Trophoblast cell (in vitro differentiated cells and primary cell): ENCODE measurements around the gene SUFU.

Experiments used
- DNase-seq, 2 donors: peaks; one replicate each; pipeline ENCODE4 v3.0.0-alpha.2; 2016
- H2AFZ ChIP-seq: 2 replicates; pipeline ENCODE4 v1.6.1; 2013; ENCODE audit warnings: low read length, moderate library complexity, mild to moderate bottlenecking; ENCODE audit not compliant: insufficient read depth, poor library complexity
- H2AK5ac ChIP-seq: 2 replicates; pipeline ENCODE4 v1.6.1; 2013; ENCODE audit warnings: mild to moderate bottlenecking, low read length
- H2BK120ac ChIP-seq: 2 replicates; pipeline ENCODE4 v1.6.1; 2013; ENCODE audit warnings: low read length, mild to moderate bottlenecking, moderate library complexity; ENCODE audit not compliant: insufficient read depth, poor library complexity
- H2BK12ac ChIP-seq: 2 replicates; pipeline ENCODE4 v1.6.1; 2013; ENCODE audit warnings: mild to moderate bottlenecking, low read length, moderate library complexity
- H2BK5ac ChIP-seq: 2 replicates; pipeline ENCODE4 v1.6.1; 2013; ENCODE audit warnings: low read length, low read depth, moderate library complexity, mild to moderate bottlenecking; ENCODE audit not compliant: poor library complexity
- H3K14ac ChIP-seq: 2 replicates; pipeline ENCODE4 v1.6.1; 2013; ENCODE audit warnings: mild to moderate bottlenecking, low read length
- H3K18ac ChIP-seq: 2 replicates; pipeline ENCODE4 v1.6.1; 2013; ENCODE audit warnings: mild to moderate bottlenecking, low read length
- H3K23ac ChIP-seq: 2 replicates; pipeline ENCODE4 v1.6.1; 2013; ENCODE audit warnings: low read length
- H3K27ac ChIP-seq: 2 replicates; pipeline ENCODE4 v1.5.1; 2013; ENCODE audit warnings: low read depth, mild to moderate bottlenecking, inconsistent platforms, low read length, moderate library complexity
- H3K27me3 ChIP-seq: 2 replicates; pipeline ENCODE4 v1.6.1; 2013; ENCODE audit warnings: inconsistent platforms, mild to moderate bottlenecking, low read length, moderate library complexity; ENCODE audit not compliant: insufficient read depth
- H3K36me3 ChIP-seq, 2 experiments: 1 replicate in 1 of 2; 2 replicates in 1 of 2; pipeline ENCODE4 v1.6.1; 2013; ENCODE audit warnings: low read length in 2 of 2, mild to moderate bottlenecking in 2 of 2, moderate library complexity in 1 of 2; ENCODE audit not compliant: insufficient read depth in 2 of 2, control insufficient read depth in 1 of 2
- H3K4ac ChIP-seq: 2 replicates; pipeline ENCODE4 v1.6.1; 2013; ENCODE audit warnings: low read depth, mild to moderate bottlenecking, low read length, moderate library complexity
- H3K4me1 ChIP-seq, 2 experiments: 1 replicate in 1 of 2; 2 replicates in 1 of 2; pipeline ENCODE4 v1.6.1; 2013; ENCODE audit warnings: low read length in 2 of 2, mild to moderate bottlenecking in 2 of 2, moderate library complexity in 1 of 2; ENCODE audit not compliant: insufficient read depth in 2 of 2, control insufficient read depth in 1 of 2
- H3K4me2 ChIP-seq: 2 replicates; pipeline ENCODE4 v1.6.1; 2013; ENCODE audit warnings: inconsistent platforms, mild to moderate bottlenecking, low read length, moderate library complexity
- H3K4me3 ChIP-seq: 2 replicates; pipeline ENCODE4 v1.5.1; 2013; ENCODE audit warnings: mild to moderate bottlenecking, low read depth, low read length, inconsistent platforms
- H3K79me1 ChIP-seq: one replicate; pipeline ENCODE4 v1.6.1; 2013; ENCODE audit warnings: low read length
- H3K79me2 ChIP-seq: 2 replicates; pipeline ENCODE4 v1.6.1; 2013; ENCODE audit warnings: low read length, mild to moderate bottlenecking; ENCODE audit not compliant: control insufficient read depth, insufficient read depth, poor library complexity
- H3K9ac ChIP-seq: 2 replicates; pipeline ENCODE4 v1.6.1; 2013; ENCODE audit warnings: mild to moderate bottlenecking, low read length
- H3K9me3 ChIP-seq: 2 replicates; pipeline ENCODE4 v1.6.1; 2013; ENCODE audit warnings: low read depth, mild to moderate bottlenecking, control low read depth, inconsistent platforms, low read length; ENCODE audit not compliant: insufficient read depth
- H4K12ac ChIP-seq: 2 replicates; pipeline ENCODE4 v1.6.1; 2013; ENCODE audit warnings: low read depth, mild to moderate bottlenecking, low read length, moderate library complexity
- H4K8ac ChIP-seq: 2 replicates; pipeline ENCODE4 v1.6.1; 2013; ENCODE audit warnings: low read depth, mild to moderate bottlenecking, low read length, moderate library complexity
- H4K91ac ChIP-seq: one replicate; pipeline ENCODE4 v1.6.1; 2013; ENCODE audit warnings: low read depth, mild to moderate bottlenecking, low read length, moderate library complexity
- WGBS: extraction: QIAGEN DNeasy Blood & Tissue Kit; methylation state at CpG from one replicate; pipeline ENCODE4 v1.1.7; 2013; ENCODE audit warnings: missing lambda C conversion rate; ENCODE audit not compliant: insufficient read length, insufficient coverage; ENCODE audit errors: extremely low coverage; 5-methylcytosine and 5-hydroxymethylcytosine counted together

SUFU gene

GRCh38 chr10:102648889-102649796 lies 145.4 kb downstream of the SUFU start:
- WGBS: no CpG with 5 or more reads among the region's 25 CpGs
- no peak overlapping the region for H3K9ac ChIP-seq
- H3K14ac ChIP-seq: peak overlapping the region; percentile 34
- H2AFZ ChIP-seq: peak overlapping the region; percentile 8
- H3K9me3 ChIP-seq: no peaks in the 10 kb centered on the region
- peak overlapping the region; percentile 29 for H3K4ac ChIP-seq
- peak overlapping the region; percentile 74 for H3K18ac ChIP-seq
- H3K36me3 ChIP-seq: peaks cover 31 to 38% of the 10 kb centered on the region in 2 experiments
- DNase-seq: no peak
- no peak overlapping the region for H3K4me3 ChIP-seq
- H3K4me2 ChIP-seq: peak overlapping the region; percentile 8
- peaks cover 20 to 48% of the 10 kb centered on the region in 2 experiments for H3K4me1 ChIP-seq
- H3K79me1 ChIP-seq: peaks cover 10% of the 10 kb centered on the region
- H3K27me3 ChIP-seq: no peaks in the 10 kb centered on the region
- H3K79me2 ChIP-seq: peaks cover 40% of the 10 kb centered on the region
- no peak overlapping the region for H2BK12ac ChIP-seq
- no peak overlapping the region for H4K8ac ChIP-seq
- no peak overlapping the region for H2BK120ac ChIP-seq
- H2AK5ac ChIP-seq: no peak overlapping the region
- no peak overlapping the region for H2BK5ac ChIP-seq
- no peak overlapping the region for H4K91ac ChIP-seq
- H3K27ac ChIP-seq: no peak overlapping the region
- H4K12ac ChIP-seq: no peak overlapping the region
- no peak overlapping the region for H3K23ac ChIP-seq

DNA sequence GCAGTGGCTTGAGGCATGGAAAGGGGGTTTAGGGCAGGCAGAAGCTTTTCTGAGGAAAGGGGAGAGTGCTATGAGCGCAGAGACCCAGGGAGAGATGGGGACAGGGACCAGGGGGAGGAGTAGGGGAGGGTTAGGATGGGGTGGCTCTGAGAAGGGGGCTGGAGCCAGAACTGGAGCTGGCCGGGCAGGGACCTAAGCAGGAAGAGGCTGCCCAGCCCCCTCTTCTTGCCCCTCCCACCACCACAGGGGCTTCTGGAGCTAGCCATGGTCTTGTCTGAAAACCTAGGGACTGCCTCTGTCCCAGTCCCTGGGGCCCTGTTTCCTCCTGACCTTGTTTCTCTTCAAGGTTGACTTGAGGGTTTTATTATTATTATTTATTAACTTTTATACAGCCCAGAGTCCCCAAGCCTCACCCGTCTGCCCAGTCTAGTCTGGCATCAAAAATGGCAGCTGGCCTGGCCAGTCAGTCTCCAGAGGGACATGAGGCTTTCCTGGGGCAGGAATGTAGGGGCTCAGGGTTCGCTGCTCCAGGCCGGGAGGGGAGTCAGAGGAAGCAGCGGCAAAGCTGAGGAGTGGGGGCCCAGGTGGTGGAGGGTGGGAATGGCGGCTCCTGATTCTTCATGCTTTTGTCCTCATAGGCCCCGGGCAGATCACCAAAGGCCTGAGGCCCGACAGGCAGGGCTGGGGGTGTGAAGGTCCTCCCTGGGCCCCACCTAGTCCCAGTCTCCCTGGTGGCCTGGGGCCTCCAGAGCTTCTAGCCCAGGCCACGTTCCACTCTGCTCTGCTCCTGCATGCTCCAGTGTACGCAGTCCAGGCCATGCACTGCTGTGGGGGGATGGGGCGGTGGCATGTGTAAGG lies 146.3 kb downstream of the SUFU start:
- peak overlapping the region; percentile 34 for H3K14ac ChIP-seq
- H3K18ac ChIP-seq: peak overlapping the region; percentile 74
- peak overlapping the region; percentile 42 for H3K4ac ChIP-seq
- no peak overlapping the region for H2BK5ac ChIP-seq
- peak overlapping the region; percentile 13 for H2AFZ ChIP-seq
- no peak overlapping the region for H4K91ac ChIP-seq
- no peak overlapping the region for H3K23ac ChIP-seq
- H3K36me3 ChIP-seq: peaks cover 38 to 45% of the 10 kb centered on the region in 2 experiments
- no peak overlapping the region for H2AK5ac ChIP-seq
- H3K9ac ChIP-seq: no peak overlapping the region
- no peak overlapping the region for H3K27ac ChIP-seq
- H4K12ac ChIP-seq: no peak overlapping the region
- no peak for DNase-seq
- no peaks in the 10 kb centered on the region for H3K9me3 ChIP-seq
- no peak overlapping the region for H4K8ac ChIP-seq
- peaks cover 31% of the 10 kb centered on the region for H3K79me2 ChIP-seq
- peaks cover 6% of the 10 kb centered on the region for H3K79me1 ChIP-seq
- peaks cover 20 to 44% of the 10 kb centered on the region in 2 experiments for H3K4me1 ChIP-seq
- H2BK120ac ChIP-seq: no peak overlapping the region
- no CpG with 5 or more reads among the region's 12 CpGs for WGBS
- H3K27me3 ChIP-seq: no peaks in the 10 kb centered on the region
- H3K4me3 ChIP-seq: no peak overlapping the region
- H3K4me2 ChIP-seq: peak overlapping the region; percentile 8
- H2BK12ac ChIP-seq: no peak overlapping the region

- H2AK5ac ChIP-seq: no peak overlapping the region
- H3K14ac ChIP-seq: no peak overlapping the region
- peak overlapping the region; percentile 59 for H3K18ac ChIP-seq
- H3K23ac ChIP-seq: no peak overlapping the region
- no peaks in the 10 kb centered on the region for H3K27me3 ChIP-seq
- no peak overlapping the region for H2BK5ac ChIP-seq
- peak overlapping the region; percentile 42 for H3K4ac ChIP-seq
- H2BK120ac ChIP-seq: no peak overlapping the region
- peaks cover 20 to 41% of the 10 kb centered on the region in 2 experiments for H3K4me1 ChIP-seq
- H3K36me3 ChIP-seq: peaks cover 45 to 51% of the 10 kb centered on the region in 2 experiments
- H4K91ac ChIP-seq: no peak overlapping the region
- H3K4me3 ChIP-seq: no peak overlapping the region
- H3K79me2 ChIP-seq: peaks cover 25% of the 10 kb centered on the region
- H3K79me1 ChIP-seq: peaks cover 3% of the 10 kb centered on the region
- DNase-seq: no peak
- peak overlapping the region; percentile 13 for H2AFZ ChIP-seq
- H3K9me3 ChIP-seq: no peaks in the 10 kb centered on the region
- no peak overlapping the region for H2BK12ac ChIP-seq
- no peak overlapping the region for H3K9ac ChIP-seq
- H4K12ac ChIP-seq: no peak overlapping the region
- H4K8ac ChIP-seq: no peak overlapping the region
- H3K27ac ChIP-seq: no peak overlapping the region
- WGBS: no CpG with 5 or more reads among the region's 11 CpGs
- H3K4me2 ChIP-seq: no peak overlapping the region
Observed at GRCh38 chr10:102650655-102651454, 147.1 kb downstream of the SUFU start.
